Upper lobe of left lung (tissue), 6 donors: ENCODE results near the gene MOB3B. TPM values are rescaled to one million over a fixed set of nuclear protein-coding genes. Genes with fewer than 3 reads are reported as not detected.

ENCODE experiments used
- ATAC-seq, 2 donors: fragments of 200-7000 bp; cut with Tn5 transposase; one replicate each; pipeline ENCODE4 v1.9.1; 2022; ENCODE audit warnings: mild to moderate bottlenecking in 2 of 2, moderate library complexity in 2 of 2; ENCODE audit not compliant: low FRiP score in 2 of 2
- DNase-seq, 2 donors: peaks; one replicate each; pipeline ENCODE4 v3.0.0-alpha.2; 2019 to 2020
- H3K27ac ChIP-seq, 4 donors: fragments of 200-600 bp; sonication (generic); one replicate each; pipeline ENCODE4 v1.5.1; 2016 to 2019
- H3K27me3 ChIP-seq, 4 donors: fragments of 200-600 bp; sonication (generic); one replicate each; pipeline ENCODE4 v1.5.1; 2017 to 2019
- H3K36me3 ChIP-seq, 4 donors: fragments of 200-600 bp; sonication (generic); one replicate each; pipeline ENCODE4 v1.5.1; 2016 to 2019
- H3K4me1 ChIP-seq, 4 donors: fragments of 200-600 bp; sonication (generic); one replicate each; pipeline ENCODE4 v1.5.1; 2018 to 2019
- H3K4me3 ChIP-seq, 4 donors: fragments of 200-600 bp; sonication (generic); one replicate each; pipeline ENCODE4 v1.5.1; 2017 to 2019; ENCODE audit warnings: mild to moderate bottlenecking in 2 of 4, moderate library complexity in 1 of 4
- H3K9me3 ChIP-seq, 4 donors: fragments of 200-600 bp; sonication (generic); one replicate each; pipeline ENCODE4 v1.5.1; 2018 to 2019
- CTCF ChIP-seq, 6 experiments: fragments of 450-650 bp in 4 of 6; fragments of 200-600 bp in 2 of 6; sonication (generic) in 2 of 6; IDR thresholded peaks; one replicate each; pipeline ENCODE4 v1.5.1; 2016 to 2019; ENCODE audit warnings: antibody characterized with exemption in 6 of 6
- EP300 ChIP-seq, 4 donors: sonication (generic); formaldehyde crosslinking; IDR thresholded peaks; one replicate each; pipeline ENCODE4 v1.5.1; 2017; ENCODE audit warnings: antibody characterized with exemption in 4 of 4, control low read depth in 2 of 4
- POLR2A ChIP-seq, 4 donors: fragments of 450-650 bp; IDR thresholded peaks; one replicate each; pipeline ENCODE4 v1.5.1; 2016 to 2017; ENCODE audit warnings: antibody characterized with exemption in 4 of 4, mild to moderate bottlenecking in 2 of 4
- POLR2AphosphoS5 ChIP-seq, 2 donors: sonication (generic); formaldehyde crosslinking; IDR thresholded peaks; one replicate each; pipeline ENCODE4 v1.5.1; 2017; ENCODE audit warnings: antibody characterized with exemption in 2 of 2
- WGBS, 2 donors: methylation state at CpG; one replicate each; pipeline ENCODE4 v1.1.5; 2017 to 2018; 5-methylcytosine and 5-hydroxymethylcytosine counted together
- total RNA-seq, 6 donors: library from RNA; depleted of rRNA in 4 of 6; stranded (reverse); fragments of >200 nt in 4 of 6; gene quantifications; one replicate each; pipeline versions ENCODE4 v1.1.0 to v1.2.1, GENCODE V29; 2016 to 2021
- donor health status: DM: no; HTN: no; CAD: no; lungs with moderate emphysema.
- donor health status: DM: no; HTN: yes; CAD: no; lungs with severe emphysema.

Gene MOB3B
- total RNA-seq, 6 donors from 2014 or later: 4.2 to 20.7 (median 8.3) TPM

GRCh38 chr9:27438522-27438921, 91.1 kb downstream of the MOB3B start:
- Histone ChIP-seq H3K4me1 (peaks cover 0 to 7% (median 4%) of the 10 kb centered on the region in 4 donors), H3K27me3 (no peaks in the 10 kb centered on the region), H3K4me3 (no peak overlapping the region), H3K9me3 (no peaks in the 10 kb centered on the region), H3K27ac (no peak overlapping the region), H3K36me3 (no peaks in the 10 kb centered on the region)
- DNase-seq (no peak), ATAC-seq (no peak)
- 88% methylated on average over 6 to 7 of the region's 7 CpGs for WGBS, 2 donors
- no peak for TF ChIP-seq POLR2AphosphoS5 (IDR thresholded peaks at IDR 0.05)
- TF ChIP-seq EP300 (IDR thresholded peaks at IDR 0.05): no peak

GRCh38 chr9:27437652-27438373, 91.8 kb downstream of the MOB3B start:
- TF ChIP-seq POLR2A (IDR thresholded peaks at IDR 0.05) (no peak), EP300 (IDR thresholded peaks at IDR 0.05) (no peak), CTCF (IDR thresholded peaks at IDR 0.05) (no peak), POLR2AphosphoS5 (IDR thresholded peaks at IDR 0.05) (no peak)
- H3K4me3 ChIP-seq: no peak overlapping the region
- ATAC-seq (peak in 1 of 2 donors; percentile 53), DNase-seq (no peak)
- H3K27ac ChIP-seq: no peak overlapping the region
- H3K4me1 ChIP-seq: peaks cover 0 to 7% (median 5%) of the 10 kb centered on the region in 4 donors
- no peaks in the 10 kb centered on the region for H3K36me3 ChIP-seq
- 77 to 82% methylated on average over 6 of the region's 6 CpGs for WGBS, 2 donors
- no peaks in the 10 kb centered on the region for H3K9me3 ChIP-seq
- no peaks in the 10 kb centered on the region for H3K27me3 ChIP-seq

GRCh38 chr9:27436234-27436633, 93.4 kb downstream of the MOB3B start:
- peaks cover 5 to 11% (median 9%) of the 10 kb centered on the region in 4 donors for H3K4me1 ChIP-seq

GRCh38 chr9:27433631-27434325, 95.8 kb downstream of the MOB3B start:
- DNase-seq (no peak), ATAC-seq (no peak)
- WGBS, 2 donors: 58 to 72% methylated on average over 3 of the region's 3 CpGs
- TF ChIP-seq EP300 (IDR thresholded peaks at IDR 0.05) (no peak), POLR2A (IDR thresholded peaks at IDR 0.05) (no peak), POLR2AphosphoS5 (IDR thresholded peaks at IDR 0.05) (no peak), CTCF (IDR thresholded peaks at IDR 0.05) (no peak)
- Histone ChIP-seq H3K4me3 (no peak overlapping the region), H3K36me3 (no peaks in the 10 kb centered on the region), H3K27ac (peak overlapping the region in 1 of 4 donors; percentile 9), H3K4me1 (peaks cover 8 to 14% (median 10%) of the 10 kb centered on the region in 4 donors), H3K27me3 (no peaks in the 10 kb centered on the region), H3K9me3 (no peaks in the 10 kb centered on the region)

More at GRCh38 chr9:27436234-27436633, 93.4 kb downstream of the MOB3B start:
- DNase-seq (no peak), ATAC-seq (peak in 1 of 2 donors; percentile 48)
- Histone ChIP-seq H3K27me3 (no peaks in the 10 kb centered on the region), H3K9me3 (no peaks in the 10 kb centered on the region), H3K4me3 (no peak overlapping the region), H3K36me3 (no peaks in the 10 kb centered on the region), H3K27ac (no peak overlapping the region)
- 60 to 63% methylated on average over 3 of the region's 3 CpGs for WGBS, 2 donors
- TF ChIP-seq POLR2AphosphoS5 (IDR thresholded peaks at IDR 0.05) (no peak), POLR2A (IDR thresholded peaks at IDR 0.05) (no peak), EP300 (IDR thresholded peaks at IDR 0.05) (no peak), CTCF (IDR thresholded peaks at IDR 0.05) (no peak)

GRCh38 chr9:27432308-27432707, 97.3 kb downstream of the MOB3B start:
- Histone ChIP-seq H3K4me3 (no peak overlapping the region), H3K27ac (peak overlapping the region in 1 of 4 donors; percentile 14), H3K4me1 (peaks cover 8 to 14% (median 10%) of the 10 kb centered on the region in 4 donors), H3K27me3 (no peaks in the 10 kb centered on the region), H3K9me3 (no peaks in the 10 kb centered on the region), H3K36me3 (no peaks in the 10 kb centered on the region)
- DNase-seq (no peak), ATAC-seq (no peak)
- WGBS, 2 donors: 37% methylated on average over 3 of the region's 3 CpGs
- TF ChIP-seq EP300 (IDR thresholded peaks at IDR 0.05): no peak
- no peak for TF ChIP-seq POLR2AphosphoS5 (IDR thresholded peaks at IDR 0.05)
- TF ChIP-seq POLR2A (IDR thresholded peaks at IDR 0.05): no peak
- no peak for TF ChIP-seq CTCF (IDR thresholded peaks at IDR 0.05)
